Central memory CD4-positive, alpha-beta T cell (primary cell): ENCODE measurements around the gene TENM4.
"Not testable (repeated sequence)": the region's sequence is repeated elsewhere in the genome, so short reads cannot be mapped to it uniquely, and the experiment has no call there.

Experiments
- DNase-seq: peaks from one replicate; pipeline ENCODE4 v3.0.0; 2022

The TENM4 gene

GRCh38 chr11:78922859-78923625 lies 517.8 kb downstream of the TENM4 start:
- no peak for DNase-seq

GRCh38 chr11:78921509-78921908 lies 519.3 kb downstream of the TENM4 start:
- no peak for DNase-seq

GRCh38 chr11:78920329-78920728 lies 520.5 kb downstream of the TENM4 start:
- DNase-seq, result no peak

- no peak for DNase-seq
Measured at GRCh38 chr11:78916759-78917158, 524.1 kb downstream of the TENM4 start.

GRCh38 chr11:78914503-78914902 lies 526.3 kb downstream of the TENM4 start:
- DNase-seq, result no peak

GRCh38 chr11:78912778-78913177 lies 528.1 kb downstream of the TENM4 start:
- no peak for DNase-seq

- no peak for DNase-seq
Measured at GRCh38 chr11:78910322-78910721, 530.5 kb downstream of the TENM4 start.

GRCh38 chr11:78909386-78909785 lies 531.4 kb downstream of the TENM4 start:
- DNase-seq, result no peak

- no peak for DNase-seq
Measured at GRCh38 chr11:78907636-78908035, 533.2 kb downstream of the TENM4 start.

GRCh38 chr11:78906566-78906965 lies 534.3 kb downstream of the TENM4 start:
- DNase-seq, result no peak

GRCh38 chr11:78905756-78906155 lies 535.1 kb downstream of the TENM4 start:
- no peak for DNase-seq

- DNase-seq, result no peak
Measured at GRCh38 chr11:78902771-78903507, 537.9 kb downstream of the TENM4 start.

- no peak for DNase-seq
Measured at GRCh38 chr11:78901831-78902230, 539.0 kb downstream of the TENM4 start.

- DNase-seq, result no peak
Measured at GRCh38 chr11:78898266-78898775, 542.5 kb downstream of the TENM4 start.

GRCh38 chr11:78893996-78894395 lies 546.8 kb downstream of the TENM4 start:
- DNase-seq, result no peak

GRCh38 chr11:78889698-78890097 lies 551.1 kb downstream of the TENM4 start:
- DNase-seq, result no peak

- DNase-seq, result no peak
Measured at GRCh38 chr11:78886616-78887015, 554.2 kb downstream of the TENM4 start.

GRCh38 chr11:78884761-78885160 lies 556.1 kb downstream of the TENM4 start:
- DNase-seq, result no peak

- no peak for DNase-seq
Measured at GRCh38 chr11:78883506-78883905, 557.3 kb downstream of the TENM4 start.

GRCh38 chr11:78879094-78879980 lies 561.5 kb downstream of the TENM4 start:
- DNase-seq, result not testable (repeated sequence)

- DNase-seq, result no peak
Measured at GRCh38 chr11:78878631-78879030, 562.2 kb downstream of the TENM4 start.

- no peak for DNase-seq
Measured at GRCh38 chr11:78876676-78877075, 564.2 kb downstream of the TENM4 start.

- no peak for DNase-seq
Measured at GRCh38 chr11:78870655-78871054, 570.2 kb downstream of the TENM4 start.
